Lower leg skin (tissue), 3 donors: ENCODE data around the gene PALLD.

Experiments
- POLR2A ChIP-seq, 2 donors: fragments of 450-650 bp; IDR thresholded peaks; one replicate each; pipeline ENCODE4 v1.6.1; 2016 to 2017; ENCODE audit warnings: antibody characterized with exemption in 2 of 2, mild to moderate bottlenecking in 1 of 2, moderate library complexity in 1 of 2
- TF ChIP-seq, protein P1 (sequence below), 3 donors: fragments of 450-650 bp; IDR thresholded peaks; one replicate each; pipeline ENCODE4 v1.5.1; 2016; ENCODE audit warnings: antibody characterized with exemption in 3 of 3, mild to moderate bottlenecking in 3 of 3, moderate library complexity in 2 of 3

GRCh38 chr4:168515222-168516011, 18.6 kb downstream of the PALLD start:
- TF ChIP-seq POLR2A (IDR thresholded peaks at IDR 0.05): no peak
- TF ChIP-seq, protein P1, sequence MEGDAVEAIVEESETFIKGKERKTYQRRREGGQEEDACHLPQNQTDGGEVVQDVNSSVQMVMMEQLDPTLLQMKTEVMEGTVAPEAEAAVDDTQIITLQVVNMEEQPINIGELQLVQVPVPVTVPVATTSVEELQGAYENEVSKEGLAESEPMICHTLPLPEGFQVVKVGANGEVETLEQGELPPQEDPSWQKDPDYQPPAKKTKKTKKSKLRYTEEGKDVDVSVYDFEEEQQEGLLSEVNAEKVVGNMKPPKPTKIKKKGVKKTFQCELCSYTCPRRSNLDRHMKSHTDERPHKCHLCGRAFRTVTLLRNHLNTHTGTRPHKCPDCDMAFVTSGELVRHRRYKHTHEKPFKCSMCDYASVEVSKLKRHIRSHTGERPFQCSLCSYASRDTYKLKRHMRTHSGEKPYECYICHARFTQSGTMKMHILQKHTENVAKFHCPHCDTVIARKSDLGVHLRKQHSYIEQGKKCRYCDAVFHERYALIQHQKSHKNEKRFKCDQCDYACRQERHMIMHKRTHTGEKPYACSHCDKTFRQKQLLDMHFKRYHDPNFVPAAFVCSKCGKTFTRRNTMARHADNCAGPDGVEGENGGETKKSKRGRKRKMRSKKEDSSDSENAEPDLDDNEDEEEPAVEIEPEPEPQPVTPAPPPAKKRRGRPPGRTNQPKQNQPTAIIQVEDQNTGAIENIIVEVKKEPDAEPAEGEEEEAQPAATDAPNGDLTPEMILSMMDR (IDR thresholded peaks at IDR 0.05): no peak
